Right lobe of liver (tissue), 6 donors: Measurements from ENCODE around the gene SCFD2. TPM values are rescaled to one million over a fixed set of nuclear protein-coding genes. Genes with fewer than 3 reads are reported as not detected.
"Not testable (repeated sequence)": the region's sequence is repeated elsewhere in the genome, so short reads cannot be mapped to it uniquely, and the experiment has no call there.

Experiments
- ATAC-seq, 4 donors: fragments of 200-7000 bp; cut with Tn5 transposase; one replicate each; pipeline ENCODE4 v1.9.1; 2020; ENCODE audit warnings: mild to moderate bottlenecking in 4 of 4, moderate library complexity in 4 of 4
- DNase-seq, 3 donors: peaks; one replicate each; pipeline ENCODE4 v3.0.0-alpha.2; 2020
- H3K27ac ChIP-seq, 3 donors: fragments of 200-600 bp; one replicate each; pipeline ENCODE4 v1.8.0; 2022
- H3K27me3 ChIP-seq, 2 donors: fragments of 200-600 bp; one replicate each; pipeline ENCODE4 v1.8.0; 2022
- H3K36me3 ChIP-seq, 4 donors: fragments of 200-600 bp; sonication (generic) in 1 of 4; one replicate each; pipeline versions ENCODE4 v1.5.1 to v1.8.0; 2017 to 2022; ENCODE audit warnings: control low read depth in 1 of 4
- H3K4me1 ChIP-seq, 4 donors: fragments of 200-600 bp; sonication (generic) in 1 of 4; one replicate each; pipeline versions ENCODE4 v1.5.1 to v1.8.0; 2017 to 2022; ENCODE audit warnings: control low read depth in 1 of 4
- H3K4me3 ChIP-seq, 3 donors: fragments of 200-600 bp; one replicate each; pipeline ENCODE4 v1.8.0; 2022
- H3K9me3 ChIP-seq, 4 donors: fragments of 200-600 bp; sonication (generic) in 1 of 4; one replicate each; pipeline versions ENCODE4 v1.5.1 to v1.8.0; 2017 to 2022; ENCODE audit warnings: control low read depth in 1 of 4
- CTCF ChIP-seq, 4 donors: fragments of 200-600 bp in 3 of 4; fragments of 450-650 bp in 1 of 4; IDR thresholded peaks; one replicate each; pipeline versions ENCODE4 v1.5.1 to v1.8.0; 2016 to 2022; ENCODE audit warnings: antibody characterized with exemption in 4 of 4, mild to moderate bottlenecking in 2 of 4
- POLR2A ChIP-seq: fragments of 450-650 bp; IDR thresholded peaks from one replicate; pipeline ENCODE4 v1.6.1; 2017; ENCODE audit warnings: antibody characterized with exemption, mild to moderate bottlenecking
- WGBS: methylation state at CpG from one replicate; pipeline ENCODE4 v1.1.6; 2018; ENCODE audit warnings: low coverage, low lambda C conversion rate; ENCODE audit not compliant: insufficient coverage; ENCODE audit errors: missing lambda C conversion rate; 5-methylcytosine and 5-hydroxymethylcytosine counted together
- intact Hi-C, 2 donors: fragments of 100-400 bp; cut with DNase I; formaldehyde crosslinking; loops; one replicate each; pipeline versions ENCODE4 v1.11.2 to v1.14.1; 2022
- total RNA-seq, 6 experiments: library from RNA; depleted of rRNA in 2 of 6; stranded (reverse); fragments of >200 nt in 2 of 6; fragmentation: NEBNext Ultra II Directional in 3 of 6; extraction: Animal tissue kit (Norgen Biotek cat#: 25700) in 3 of 6; gene quantifications; one replicate each; pipeline versions ENCODE4 v1.1.0 to v1.2.4, GENCODE V29; 2016 to 2023
- donor health status: DM: no; HTN: yes; CAD: no.
- donor health status: DM: no; HTN: no; CAD: no.
- donor health status: DM: no; HTN: no; CAD: no.
- donor health status: DM: no; HTN: yes; CAD: no.
- donor health status: DM: no; HTN: yes; CAD: no.

SCFD2 gene
- total RNA-seq, 6 experiments from 2014 or later = 7.6 to 17.1 (median 10.3) TPM

- no peak for DNase-seq
- no peak for ATAC-seq
- Histone ChIP-seq H3K9me3 (no peaks in the 10 kb centered on the region), H3K27ac (no peak overlapping the region), H3K36me3 (no peaks in the 10 kb centered on the region), H3K4me1 (no peaks in the 10 kb centered on the region), H3K27me3 (no peaks in the 10 kb centered on the region), H3K4me3 (no peak overlapping the region)
- TF ChIP-seq POLR2A (no peak), CTCF (IDR thresholded peaks at IDR 0.05) (no peak)
- 93% methylated on average over 3 of the region's 3 CpGs for WGBS
- intact Hi-C loops = no loop called here
Measured at GRCh38 chr4:53221832-53222480, 143.9 kb downstream of the SCFD2 start.

- H3K27me3 ChIP-seq, H3K36me3 ChIP-seq, H3K4me1 ChIP-seq, H3K4me3 ChIP-seq, ATAC-seq, DNase-seq, intact Hi-C loops, H3K9me3 ChIP-seq, H3K27ac ChIP-seq: not testable (repeated sequence)
- WGBS = 97% methylated on average over 11 of the region's 16 CpGs
Measured at GRCh38 chr4:53219148-53219547, 146.7 kb downstream of the SCFD2 start.

GRCh38 chr4:53208753-53209152, 157.1 kb downstream of the SCFD2 start:
- DNase-seq (no peak), ATAC-seq (no peak)
- 97% methylated on average over 2 of the region's 3 CpGs for WGBS
- intact Hi-C loops = no loop called here
- Histone ChIP-seq H3K9me3 (no peaks in the 10 kb centered on the region), H3K4me1 (no peaks in the 10 kb centered on the region), H3K27ac (no peak overlapping the region), H3K36me3 (no peaks in the 10 kb centered on the region), H3K27me3 (no peaks in the 10 kb centered on the region), H3K4me3 (no peak overlapping the region)
- TF ChIP-seq CTCF (IDR thresholded peaks at IDR 0.05) (no peak), POLR2A (no peak)

GRCh38 chr4:53205970-53206369, 159.9 kb downstream of the SCFD2 start:
- Histone ChIP-seq H3K4me3 (no peak overlapping the region), H3K36me3 (no peaks in the 10 kb centered on the region), H3K27me3 (no peaks in the 10 kb centered on the region), H3K9me3 (no peaks in the 10 kb centered on the region), H3K4me1 (no peaks in the 10 kb centered on the region), H3K27ac (no peak overlapping the region)
- ATAC-seq = no peak
- DNase-seq = no peak
- no peak for TF ChIP-seq CTCF (IDR thresholded peaks at IDR 0.05)
- intact Hi-C loops = no loop called here

GRCh38 chr4:53199356-53199755, 166.5 kb downstream of the SCFD2 start:
- no peak overlapping the region for H3K27ac ChIP-seq
- no peaks in the 10 kb centered on the region for H3K9me3 ChIP-seq
- no peaks in the 10 kb centered on the region for H3K27me3 ChIP-seq
- H3K4me1 ChIP-seq = no peaks in the 10 kb centered on the region
- H3K36me3 ChIP-seq = no peaks in the 10 kb centered on the region
- H3K4me3 ChIP-seq = no peak overlapping the region
- WGBS = no CpG with 5 or more reads among the region's 1 CpG
- DNase-seq = no peak
- intact Hi-C loops = no loop called here
- TF ChIP-seq CTCF (IDR thresholded peaks at IDR 0.05) = no peak
- TF ChIP-seq POLR2A = no peak
- no peak for ATAC-seq
